ENCODE data around the gene HTRA2. TPM values are rescaled to one million over a fixed set of nuclear protein-coding genes. Genes with fewer than 3 reads are reported as not detected.

The HTRA2 gene
- total and polyA plus RNA-seq, 7 experiments from 2014 or later, result 16.9 to 46.2 (median 27.8) TPM

- no peak for DNase-seq
- CTCF ChIA-PET, result no interaction called here
- intact Hi-C loops (cut with micrococcal nuclease), result loop anchor here (5.0 to 10.0 kb wide), 2 partner anchors 102 to 1165 kb away; partner anchors contain the start of genes ALMS1 (in 1 of the 2) and SEMA4F (in 1 of the 2)
- Histone ChIP-seq H3K36me3 (ENCODE audit: control insufficient read depth in 2 of 3, insufficient read depth in 3 of 3, low read length in 3 of 3) (peaks cover 0 to 3% (median 0%) of the 10 kb centered on the region in 3 experiments), H3K4me3 (ENCODE audit: low read length) (no peak overlapping the region), H3K4me1 (ENCODE audit: control insufficient read depth in 2 of 2, insufficient read depth in 2 of 2, low read length in 2 of 2) (peaks cover 3 to 16% of the 10 kb centered on the region in 2 donors), H3K27me3 (ENCODE audit: control insufficient read depth in 2 of 2, insufficient read depth in 2 of 2, low read length in 2 of 2) (peaks cover 6 to 19% of the 10 kb centered on the region in 2 donors), H3K27ac (ENCODE audit: low read depth, low read length) (no peak overlapping the region), H3K9me3 (ENCODE audit: control insufficient read depth in 2 of 3, low read length in 3 of 3) (no peaks in the 10 kb centered on the region)
- H3K27ac Mint-ChIP-seq, result peak overlapping the region in 1 of 9 donors; percentile 3
- peaks cover 13 to 22% (median 16%) of the 10 kb centered on the region in 7 donors for H3K4me1 Mint-ChIP-seq
- peak overlapping the region in 8 of 10 donors; percentile 1 to 80 (median 56) for H3K4me3 Mint-ChIP-seq
- POLR2A ChIA-PET, result interaction anchor here (1.0 kb wide), 1 partner anchor 25 kb away, joined by 3 read pairs; no protein-coding TSS in a partner anchor
- no peaks in the 10 kb centered on the region for H3K9me3 Mint-ChIP-seq
- H3K27me3 Mint-ChIP-seq, result peaks cover 43 to 54% (median 50%) of the 10 kb centered on the region in 5 donors
- no peak for ATAC-seq
- H3K36me3 Mint-ChIP-seq, result peaks cover 0 to 6% (median 0%) of the 10 kb centered on the region in 5 donors
Measured at GRCh38 chr2:74550231-74550630, 20.5 kb downstream of the HTRA2 start.

GRCh38 chr2:74551530-74551929, 21.8 kb downstream of the HTRA2 start:
- Mint-ChIP-seq H3K4me1 (peaks cover 14 to 32% (median 25%) of the 10 kb centered on the region in 7 donors), H3K9me3 (no peaks in the 10 kb centered on the region), H3K27me3 (peaks cover 36 to 43% (median 40%) of the 10 kb centered on the region in 5 donors), H3K4me3 (no peak overlapping the region), H3K27ac (no peak overlapping the region), H3K36me3 (peaks cover 0 to 6% (median 0%) of the 10 kb centered on the region in 5 donors)
- peaks cover 6 to 19% of the 10 kb centered on the region in 2 donors for H3K27me3 ChIP-seq (ENCODE audit: control insufficient read depth in 2 of 2, insufficient read depth in 2 of 2, low read length in 2 of 2)
- no peak for ATAC-seq
- ChIA-PET POLR2A (no interaction called here), CTCF (interaction anchor here (0.7 to 1.4 kb wide), 3 partner anchors 11 to 69 kb away, joined by 3 read pairs; partner anchors contain the start of genes AUP1, CCDC142, HTRA2 and TTC31)
- no peak overlapping the region for H3K27ac ChIP-seq (ENCODE audit: low read depth, low read length)
- no peak overlapping the region for H3K4me3 ChIP-seq (ENCODE audit: low read length)
- intact Hi-C loops (cut with micrococcal nuclease), result loop anchor here (5.0 to 10.0 kb wide), 2 partner anchors 101 to 1167 kb away; partner anchors contain the start of genes ALMS1 (in 1 of the 2) and SEMA4F (in 1 of the 2)
- H3K9me3 ChIP-seq (ENCODE audit: control insufficient read depth in 2 of 3, low read length in 3 of 3), result no peaks in the 10 kb centered on the region
- H3K4me1 ChIP-seq (ENCODE audit: control insufficient read depth in 2 of 2, insufficient read depth in 2 of 2, low read length in 2 of 2), result peaks cover 7 to 23% of the 10 kb centered on the region in 2 donors
- H3K36me3 ChIP-seq (ENCODE audit: control insufficient read depth in 2 of 3, insufficient read depth in 3 of 3, low read length in 3 of 3), result peaks cover 0 to 3% (median 0%) of the 10 kb centered on the region in 3 experiments
- no peak for DNase-seq

GRCh38 chr2:74551942-74552913, 22.5 kb downstream of the HTRA2 start:
- Mint-ChIP-seq H3K4me3 (peak overlapping the region; percentile 31 to 89 (median 66)), H3K27me3 (peaks cover 35 to 40% (median 38%) of the 10 kb centered on the region in 5 donors), H3K36me3 (peaks cover 0 to 6% (median 0%) of the 10 kb centered on the region in 5 donors), H3K4me1 (peaks cover 14 to 33% (median 25%) of the 10 kb centered on the region in 7 donors), H3K27ac (peak overlapping the region; percentile 13 to 89 (median 51)), H3K9me3 (no peaks in the 10 kb centered on the region)
- H3K27me3 ChIP-seq (ENCODE audit: control insufficient read depth in 2 of 2, insufficient read depth in 2 of 2, low read length in 2 of 2), result peaks cover 6 to 19% of the 10 kb centered on the region in 2 donors
- H3K4me3 ChIP-seq (ENCODE audit: low read length), result no peak overlapping the region
- peaks cover 0 to 3% (median 0%) of the 10 kb centered on the region in 3 experiments for H3K36me3 ChIP-seq (ENCODE audit: control insufficient read depth in 2 of 3, insufficient read depth in 3 of 3, low read length in 3 of 3)
- ATAC-seq (no peak), DNase-seq (no peak)
- intact Hi-C loops (cut with micrococcal nuclease), result loop anchor here (5.0 to 10.0 kb wide), 2 partner anchors 100 to 1167 kb away; partner anchors contain the start of genes ALMS1 (in 1 of the 2) and SEMA4F (in 1 of the 2)
- POLR2A ChIA-PET, result interaction anchor here (0.9 kb wide), 1 partner anchor 25 kb away, joined by 3 read pairs; no protein-coding TSS in a partner anchor
- CTCF ChIA-PET, result interaction anchor here (0.7 to 1.4 kb wide), 3 partner anchors 11 to 70 kb away, joined by 3 read pairs; partner anchors contain the start of genes AUP1, CCDC142, HTRA2 and TTC31
- no peak overlapping the region for H3K27ac ChIP-seq (ENCODE audit: low read depth, low read length)
- H3K4me1 ChIP-seq (ENCODE audit: control insufficient read depth in 2 of 2, insufficient read depth in 2 of 2, low read length in 2 of 2), result peaks cover 7 to 23% of the 10 kb centered on the region in 2 donors
- H3K9me3 ChIP-seq (ENCODE audit: control insufficient read depth in 2 of 3, low read length in 3 of 3), result no peaks in the 10 kb centered on the region

DNA sequence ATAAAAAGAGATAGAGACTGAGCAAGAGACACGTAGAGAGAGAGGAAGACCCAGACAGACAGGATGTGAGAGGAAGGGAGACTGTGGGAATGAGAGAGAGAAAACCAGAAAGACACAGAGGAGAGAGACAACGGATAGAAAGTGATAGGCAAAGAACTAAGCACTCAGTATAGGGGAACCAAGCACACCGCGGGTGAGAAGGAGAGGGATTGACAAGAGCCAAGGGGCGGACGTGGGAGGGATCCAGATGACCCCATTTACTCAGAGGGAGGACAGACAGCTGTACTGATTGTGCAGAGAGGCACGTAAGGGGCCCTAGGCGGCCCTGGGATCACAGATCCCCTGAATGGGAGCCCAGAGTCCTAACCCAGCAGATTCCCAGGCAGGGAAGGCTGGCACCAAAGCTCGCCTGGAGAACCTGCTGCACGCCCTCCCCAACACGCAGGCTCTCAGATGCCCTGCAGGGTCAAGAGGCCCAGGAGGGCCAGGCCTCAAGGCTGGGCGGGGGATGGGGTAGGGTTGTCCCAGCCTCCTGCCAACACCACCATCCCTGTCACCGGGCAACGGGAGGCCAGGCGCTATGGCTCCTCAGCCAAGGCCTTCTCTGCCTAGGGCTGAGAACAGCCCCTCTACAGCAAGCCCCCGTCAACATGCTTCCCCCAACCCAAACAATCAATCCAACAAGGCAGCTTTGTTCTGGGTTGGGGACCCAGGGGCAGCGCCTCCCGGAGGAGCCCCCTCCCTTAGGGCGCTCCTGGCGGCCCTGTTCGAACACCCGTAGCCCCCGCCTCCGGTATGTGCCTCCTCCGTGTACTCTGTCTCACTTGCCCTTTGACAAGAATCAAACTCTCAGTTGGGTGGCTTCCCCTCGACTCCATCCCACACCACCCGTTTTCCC, 23.4 kb downstream of the HTRA2 start:
- Mint-ChIP-seq H3K9me3 (no peaks in the 10 kb centered on the region), H3K4me1 (peaks cover 13 to 33% (median 22%) of the 10 kb centered on the region in 7 donors), H3K4me3 (peak overlapping the region; percentile 62 to 89 (median 76)), H3K27ac (peak overlapping the region; percentile 44 to 89 (median 79)), H3K36me3 (peaks cover 0 to 4% (median 0%) of the 10 kb centered on the region in 5 donors), H3K27me3 (peaks cover 26 to 32% (median 29%) of the 10 kb centered on the region in 5 donors)
- POLR2A ChIA-PET, result interaction anchor here (0.9 to 1.0 kb wide), 3 partner anchors 20 to 26 kb away, joined by 3 read pairs; no protein-coding TSS in a partner anchor
- ATAC-seq, result no peak
- CTCF ChIA-PET, result no interaction called here
- DNase-seq, result no peak
- intact Hi-C loops (cut with micrococcal nuclease), result loop anchor here (5.0 to 10.0 kb wide), 2 partner anchors 99 to 1168 kb away; partner anchors contain the start of genes ALMS1 (in 1 of the 2) and SEMA4F (in 1 of the 2)
- Histone ChIP-seq H3K4me1 (ENCODE audit: control insufficient read depth in 2 of 2, insufficient read depth in 2 of 2, low read length in 2 of 2) (peaks cover 7 to 23% of the 10 kb centered on the region in 2 donors), H3K27ac (ENCODE audit: low read depth, low read length) (no peak overlapping the region), H3K36me3 (ENCODE audit: control insufficient read depth in 2 of 3, insufficient read depth in 3 of 3, low read length in 3 of 3) (peaks cover 0 to 3% (median 0%) of the 10 kb centered on the region in 3 experiments), H3K27me3 (ENCODE audit: control insufficient read depth in 2 of 2, insufficient read depth in 2 of 2, low read length in 2 of 2) (peaks cover 0 to 15% of the 10 kb centered on the region in 2 donors), H3K4me3 (ENCODE audit: low read length) (no peak overlapping the region), H3K9me3 (ENCODE audit: control insufficient read depth in 2 of 3, low read length in 3 of 3) (no peaks in the 10 kb centered on the region)

GRCh38 chr2:74553892-74554819, 24.4 kb downstream of the HTRA2 start, which contains the start of the genes DOK1 and LOXL3:
Gene DOK1, plus strand, starts transcription at chr2:74554720. Its CDS starts 35 bp downstream, at chr2:74554755.
Gene LOXL3, minus strand, starts transcription at chr2:74553942. Its CDS starts 1,308 bp downstream, at chr2:74552634.
- peaks cover 0 to 4% (median 0%) of the 10 kb centered on the region in 5 donors for H3K36me3 Mint-ChIP-seq
- ATAC-seq, result peak; percentile 86

More at GRCh38 chr2:74553892-74554819, 24.4 kb downstream of the HTRA2 start, which contains the start of the genes DOK1 and LOXL3:
- DNase-seq, result peak; percentile 70 to 87 (median 78)
- peaks cover 7 to 16% of the 10 kb centered on the region in 2 donors for H3K4me1 ChIP-seq (ENCODE audit: control insufficient read depth in 2 of 2, insufficient read depth in 2 of 2, low read length in 2 of 2)
- peak within 1 kb of the TSS; percentile 70 for H3K4me3 ChIP-seq (ENCODE audit: low read length)
- H3K36me3 ChIP-seq (ENCODE audit: control insufficient read depth in 2 of 3, insufficient read depth in 3 of 3, low read length in 3 of 3), result peaks cover 0 to 3% (median 0%) of the 10 kb centered on the region in 3 experiments
- H3K27me3 ChIP-seq (ENCODE audit: control insufficient read depth in 2 of 2, insufficient read depth in 2 of 2, low read length in 2 of 2), result peaks cover 0 to 9% of the 10 kb centered on the region in 2 donors
- intact Hi-C loops (cut with micrococcal nuclease), result loop anchor here (1.0 to 10.0 kb wide), 10 partner anchors 20 to 1169 kb away; partner anchors contain the start of genes AUP1 (in 2 of the 2), HTRA2 (in 2 of the 2), PCGF1 (in 2 of the 2) and SEMA4F (in 2 of the 2)
- Mint-ChIP-seq H3K27ac (peak within 1 kb of the TSS; percentile 62 to 95 (median 86)), H3K4me1 (peaks cover 9 to 31% (median 18%) of the 10 kb centered on the region in 7 donors), H3K4me3 (peak within 1 kb of the TSS; percentile 85 to 96 (median 92)), H3K27me3 (peaks cover 21 to 27% (median 24%) of the 10 kb centered on the region in 5 donors), H3K9me3 (no peaks in the 10 kb centered on the region)
- peak within 1 kb of the TSS; percentile 76 for H3K27ac ChIP-seq (ENCODE audit: low read depth, low read length)
- ChIA-PET POLR2A (interaction anchor here (0.9 to 1.2 kb wide), 4 partner anchors 21 to 98 kb away, joined by 3 read pairs; no protein-coding TSS in a partner anchor), CTCF (no interaction called here)
- no peaks in the 10 kb centered on the region for H3K9me3 ChIP-seq (ENCODE audit: control insufficient read depth in 2 of 3, low read length in 3 of 3)
